Right ventricle myocardium superior (tissue), 1 donor: ENCODE measurements around the gene NRXN3. TPM values are rescaled to one million over a fixed set of nuclear protein-coding genes. Genes with fewer than 3 reads are reported as not detected.

Source experiments
- ATAC-seq: fragments of 200-7000 bp; cut with Tn5 transposase; one replicate; pipeline ENCODE4 v1.9.1; 2020; ENCODE audit warnings: mild to moderate bottlenecking; ENCODE audit not compliant: poor library complexity
- DNase-seq: peaks from one replicate; pipeline ENCODE4 v3.0.0-alpha.2; 2020
- intact Hi-C: fragments of 100-400 bp; cut with DNase I; formaldehyde crosslinking; loops from one replicate; pipeline ENCODE4 v1.11.2; 2022
- total RNA-seq: library from RNA; stranded (reverse); fragmentation: NEBNext Ultra II Directional; extraction: Animal tissue kit (Norgen Biotek cat#: 25700); gene quantifications from one replicate; pipeline ENCODE4 v1.2.1, GENCODE V29; 2021
- donor health status: DM: no; HTN: yes; CAD: no; lungs with severe emphysema.

NRXN3 gene
- total RNA-seq, 1 donor from 2014 or later, result 1.3 TPM

DNA sequence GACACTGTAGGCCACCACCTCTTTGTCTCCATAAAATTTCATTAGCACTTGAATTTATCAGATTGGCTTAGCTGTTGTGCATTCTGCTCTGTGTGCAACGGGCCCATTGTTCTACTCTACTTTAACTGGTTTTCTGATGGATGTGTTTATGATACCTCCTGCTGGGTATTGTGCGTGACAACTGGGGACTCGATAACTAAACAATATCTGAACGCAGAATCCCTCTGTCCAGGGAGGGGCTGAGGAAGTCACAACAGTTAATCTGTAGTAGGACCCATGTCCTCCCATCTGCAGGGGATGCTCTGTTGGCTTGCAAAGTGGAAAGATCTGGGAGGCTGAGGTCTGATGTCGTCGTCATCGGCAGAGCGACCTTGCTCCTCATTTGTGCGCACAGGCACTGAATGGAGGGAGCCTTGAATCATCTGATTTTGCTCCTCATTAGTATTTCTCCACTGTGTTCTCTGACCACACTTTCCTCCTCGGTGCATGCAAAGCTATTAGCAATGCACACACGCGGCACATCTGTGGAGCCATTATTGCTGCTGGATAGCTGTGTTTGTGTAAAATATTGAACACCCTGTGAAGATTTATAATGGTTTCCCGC, 422.5 kb downstream of the NRXN3 start:
- ATAC-seq (no peak), DNase-seq (no peak)
- intact Hi-C loops, result no loop called here

DNA sequence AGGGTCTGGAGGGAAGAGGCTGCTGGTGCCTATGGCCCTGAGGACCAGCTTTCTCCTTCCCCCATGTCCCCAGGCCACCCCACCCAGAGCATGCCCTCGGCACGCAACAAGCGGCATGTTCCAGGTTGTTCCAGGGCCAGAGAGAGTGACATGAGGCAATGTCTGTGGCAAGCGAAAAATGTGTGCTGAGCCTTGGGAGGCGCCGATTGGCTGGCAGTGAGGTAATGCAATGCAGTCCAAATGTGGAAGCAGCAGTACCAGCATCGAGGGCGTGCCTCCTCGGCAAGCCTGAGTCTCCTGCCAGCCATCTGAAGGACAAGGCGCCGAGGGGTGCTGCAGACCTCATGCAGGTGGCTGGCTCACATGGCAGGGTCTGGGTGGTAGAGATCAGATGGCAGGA, 423.8 kb downstream of the NRXN3 start:
- intact Hi-C loops, result no loop called here
- no peak for ATAC-seq
- DNase-seq, result no peak

DNA sequence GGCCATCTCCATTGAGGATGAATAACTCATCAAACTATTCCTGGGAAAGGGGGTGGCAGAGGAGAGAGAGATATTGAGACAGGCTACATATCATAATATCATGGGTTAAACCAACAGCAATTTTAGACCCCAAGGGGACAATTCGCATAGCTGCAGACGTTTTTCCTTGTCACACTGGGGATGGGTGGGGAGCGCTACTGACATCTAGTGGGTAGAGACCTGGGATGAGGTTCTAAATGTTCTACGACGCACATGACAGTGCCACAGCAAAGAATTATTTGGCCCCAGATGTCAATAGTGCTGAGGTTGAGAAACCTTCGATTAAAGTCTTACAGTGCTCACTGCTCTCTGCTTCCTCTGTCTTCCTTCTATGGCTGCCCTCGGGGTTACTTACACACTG, 425.6 kb downstream of the NRXN3 start:
- no peak for ATAC-seq
- intact Hi-C loops, result no loop called here
- no peak for DNase-seq

DNA sequence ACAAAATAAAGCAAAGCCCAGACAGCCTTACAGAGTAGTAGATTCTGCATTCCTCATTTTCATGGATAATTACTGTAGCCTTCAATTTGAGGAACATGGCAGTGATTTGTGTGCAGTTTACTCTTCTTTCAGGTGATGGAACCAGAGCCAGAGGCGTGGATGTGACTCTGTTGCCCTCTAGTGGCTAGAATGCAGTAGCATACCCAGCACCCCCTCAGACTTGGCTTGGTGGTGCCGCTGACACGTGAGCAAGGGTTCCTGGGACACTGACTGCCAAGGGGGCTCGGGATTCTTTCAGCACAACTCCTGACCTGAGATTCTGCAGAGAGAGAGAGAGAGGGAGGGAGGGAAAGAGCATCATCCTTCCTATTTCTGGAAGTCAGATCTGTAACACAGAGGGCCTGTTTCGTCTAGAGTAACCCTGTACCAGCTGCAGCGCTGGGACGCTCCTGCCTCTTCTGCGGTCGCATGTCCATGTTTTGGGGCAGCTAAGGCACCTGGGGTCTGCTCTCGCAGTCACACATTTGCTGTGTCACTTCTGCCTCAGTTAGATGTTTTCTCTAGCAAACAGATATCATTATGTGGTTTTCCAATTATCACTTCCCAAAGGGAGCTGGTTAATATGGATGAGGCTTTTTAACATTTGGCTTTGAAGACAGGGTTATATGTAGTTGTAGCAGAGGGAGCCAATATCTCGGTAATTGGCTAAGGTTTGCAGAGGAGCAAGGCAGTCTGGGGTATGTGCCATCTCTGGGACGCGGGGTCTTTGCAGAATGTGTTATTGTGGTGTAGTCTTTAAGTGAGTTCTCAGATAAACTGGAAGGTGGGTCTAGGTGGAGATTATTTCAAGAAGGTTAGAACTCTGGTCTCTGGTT, 428.1 kb downstream of the NRXN3 start:
- peak; percentile 88 for ATAC-seq
- intact Hi-C loops, result no loop called here

DNA sequence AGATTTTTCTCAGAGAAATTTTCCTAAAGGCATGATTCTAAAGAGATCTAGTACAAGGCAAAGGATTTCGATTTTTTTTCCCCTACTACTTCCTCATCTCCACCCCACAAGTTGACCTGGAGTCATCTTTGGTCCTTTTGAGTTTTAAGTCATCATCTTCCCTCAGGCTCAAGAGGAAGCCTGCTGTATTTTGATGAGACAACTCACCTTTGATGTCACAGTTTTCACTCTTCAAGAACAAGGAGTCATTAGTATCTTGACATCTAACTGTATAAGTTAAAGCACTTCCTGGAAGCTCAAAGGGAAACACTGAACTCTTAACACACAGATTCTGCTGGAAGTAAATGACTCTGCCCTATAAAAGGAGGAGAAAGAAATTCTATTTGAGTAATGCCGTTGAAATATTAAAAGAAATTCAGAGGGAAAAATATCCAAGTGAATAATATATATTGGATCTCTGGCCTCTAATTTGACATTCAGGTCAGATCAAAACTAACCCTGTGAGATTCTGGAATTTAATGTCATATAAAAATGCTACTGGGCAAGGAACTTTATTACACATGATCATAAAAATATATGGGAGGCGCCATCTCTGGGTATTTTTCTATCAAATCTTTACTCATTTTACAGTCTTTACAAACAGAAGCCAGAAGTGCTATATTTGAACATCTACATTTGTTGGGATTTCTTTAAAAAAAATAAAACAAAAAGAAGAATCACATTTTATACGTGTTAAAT, 435.0 kb downstream of the NRXN3 start:
- ATAC-seq, result no peak
- no peak for DNase-seq
- intact Hi-C loops, result no loop called here

More for the DNA sequence above, 428.1 kb downstream of the NRXN3 start:
- DNase-seq, result no peak

DNA sequence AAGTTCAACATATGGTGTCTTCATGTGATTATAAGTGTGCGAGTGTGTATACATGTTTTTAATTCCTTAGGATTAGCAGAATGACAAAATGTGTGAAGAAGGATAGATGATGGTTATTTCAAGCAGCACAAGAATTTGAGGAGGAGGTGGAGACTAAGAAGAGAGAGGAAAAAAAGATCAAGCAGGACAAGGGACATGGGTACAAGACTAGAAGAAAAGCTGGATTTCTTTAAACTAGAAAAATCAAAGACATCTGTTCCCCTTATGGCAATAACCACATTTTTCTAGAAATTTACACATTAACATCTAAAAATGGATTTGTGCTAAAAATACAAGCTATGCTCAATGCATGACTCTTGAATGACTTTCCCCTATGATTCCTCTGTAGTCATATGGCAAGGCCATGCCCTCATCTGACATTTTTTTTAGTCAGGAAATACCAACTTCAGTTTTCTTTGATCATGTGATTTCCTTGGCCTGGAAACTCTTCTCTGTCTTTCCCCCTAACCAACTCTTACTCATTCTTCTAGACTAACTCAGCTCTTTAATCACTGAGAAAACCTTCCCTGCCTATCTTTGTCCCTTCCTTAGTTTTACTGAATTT, 435.8 kb downstream of the NRXN3 start:
- ATAC-seq (no peak), DNase-seq (no peak)
- intact Hi-C loops, result no loop called here

DNA sequence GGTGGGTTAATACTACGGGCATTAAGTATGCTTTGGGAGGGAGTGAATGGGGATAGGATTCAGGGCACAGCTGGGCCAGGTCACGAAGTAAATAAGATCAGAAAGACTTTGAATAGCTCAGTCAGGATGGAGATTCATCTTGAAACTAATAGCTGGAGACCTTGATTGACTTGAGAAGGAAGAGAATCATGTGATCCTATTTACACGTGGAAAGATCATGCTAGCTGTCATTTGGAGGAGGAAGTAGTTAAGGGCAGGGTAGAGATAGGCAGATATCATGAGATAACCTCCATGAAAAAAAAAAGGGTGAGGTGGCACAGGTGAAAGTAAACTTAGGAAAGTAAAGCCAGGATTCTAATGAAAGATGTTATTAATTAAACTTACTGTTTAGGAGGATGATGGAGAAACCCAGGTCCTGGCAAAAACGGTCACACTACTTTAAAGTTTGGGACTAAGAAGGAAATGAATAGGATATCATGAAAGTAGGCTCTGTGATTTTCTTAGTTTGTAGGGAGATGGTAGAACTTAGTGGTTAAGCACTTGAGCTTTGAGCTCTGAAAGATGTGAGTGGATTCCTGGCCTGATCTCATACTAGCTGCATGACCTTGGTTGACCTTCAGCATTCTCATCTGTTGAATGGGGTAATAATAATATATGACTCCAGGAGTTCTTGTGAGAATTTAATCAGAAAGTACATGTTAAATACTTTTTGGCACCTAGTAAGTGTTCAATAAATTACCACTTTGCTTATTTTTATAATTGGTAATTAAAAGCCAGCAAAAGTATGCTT, 439.0 kb downstream of the NRXN3 start:
- ATAC-seq, result no peak
- DNase-seq, result no peak
- intact Hi-C loops, result no loop called here

DNA sequence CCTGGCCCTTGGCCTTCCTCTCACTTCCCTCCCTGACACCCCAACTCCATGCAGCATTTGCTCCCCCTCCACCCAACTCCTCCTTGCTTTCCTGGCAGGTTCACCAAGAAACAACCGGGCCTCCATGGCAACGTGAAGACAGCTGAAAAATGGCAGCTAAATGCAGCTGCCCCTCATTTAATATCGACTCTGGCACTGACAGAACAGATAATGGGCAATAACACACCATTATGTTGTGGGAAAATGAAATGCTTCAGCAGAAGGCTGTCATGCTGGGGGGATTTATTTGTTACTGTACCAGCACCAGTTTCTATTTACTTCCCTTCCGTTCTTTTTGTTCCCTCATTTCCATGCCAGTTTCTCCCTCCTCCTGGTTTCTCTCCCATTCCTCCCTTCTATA, 440.8 kb downstream of the NRXN3 start:
- intact Hi-C loops, result no loop called here
- no peak for ATAC-seq
- DNase-seq, result no peak

DNA sequence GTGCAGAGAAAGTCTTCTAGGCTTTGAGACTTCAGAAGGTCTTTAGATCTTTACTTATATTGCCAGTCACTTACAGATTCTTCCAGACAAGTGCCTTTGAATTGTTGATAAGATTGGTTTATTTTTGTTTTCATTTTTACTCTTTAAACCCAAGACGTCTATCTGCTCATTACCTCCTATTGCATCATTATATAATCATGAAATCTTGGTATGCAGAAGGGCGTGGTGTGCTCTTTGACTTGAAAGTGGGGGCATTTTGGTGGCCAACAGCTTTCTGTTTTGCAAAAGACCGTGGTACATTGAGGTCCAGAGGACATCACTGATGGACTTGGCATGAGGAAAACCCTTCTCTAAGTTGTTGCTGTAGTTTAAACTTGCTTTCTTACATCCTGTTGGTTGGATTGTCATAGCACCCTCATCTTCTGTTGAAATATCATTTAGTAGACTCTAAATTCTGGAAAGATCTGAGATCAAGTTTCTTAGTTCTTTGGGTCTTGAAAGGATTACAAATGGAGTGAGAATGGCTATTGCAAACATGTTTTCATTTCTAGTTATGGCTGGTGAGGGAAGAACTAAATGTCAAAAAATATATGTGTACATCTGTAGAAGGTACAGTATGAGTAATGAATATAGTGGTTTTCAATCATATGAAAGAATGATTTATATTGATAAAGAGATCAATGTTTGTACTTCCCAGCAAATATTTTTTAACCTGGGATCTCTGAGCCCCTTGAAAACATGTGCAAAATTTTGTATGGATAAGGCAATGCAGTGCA, 441.8 kb downstream of the NRXN3 start:
- no peak for ATAC-seq
- intact Hi-C loops, result no loop called here
- DNase-seq, result no peak

DNA sequence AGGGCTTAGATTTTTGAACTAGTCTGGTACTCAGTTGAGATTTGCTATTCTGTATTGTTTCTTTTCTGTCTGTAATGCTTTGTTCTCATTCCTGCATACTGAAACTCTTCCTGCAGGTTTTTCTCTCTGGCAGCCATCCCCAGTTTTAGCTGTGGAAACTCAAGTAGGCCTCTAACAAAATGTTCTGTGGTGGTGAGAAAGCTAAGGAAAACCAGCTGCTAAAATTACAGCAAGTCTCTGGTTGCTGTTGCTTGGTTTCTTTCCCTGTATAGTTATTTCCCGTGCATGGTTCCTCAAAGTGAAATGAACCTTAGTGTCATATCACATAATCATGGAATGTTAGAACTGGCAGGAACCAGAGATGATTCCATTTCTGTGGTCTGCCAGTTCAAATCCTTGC, 442.5 kb downstream of the NRXN3 start:
- DNase-seq (no peak), ATAC-seq (no peak)
- intact Hi-C loops, result no loop called here

DNA sequence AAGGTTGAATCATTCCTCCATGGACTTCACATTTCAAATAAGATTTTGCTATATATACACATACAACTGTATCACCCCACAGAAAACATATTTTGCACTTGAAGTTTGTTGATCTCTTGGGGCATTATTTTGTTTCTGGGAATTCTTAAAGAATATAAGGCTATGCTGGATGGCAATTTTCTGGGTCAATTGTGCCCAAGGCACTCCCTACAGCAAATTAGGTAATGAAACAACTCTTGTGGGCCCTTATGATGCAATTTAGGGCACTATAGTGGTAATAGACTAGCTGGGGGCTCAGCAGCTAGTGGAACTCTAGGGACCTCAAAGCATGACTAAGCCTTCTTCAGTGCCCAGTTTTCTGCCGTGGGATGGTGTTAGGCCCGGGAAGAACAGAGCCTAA, 444.4 kb downstream of the NRXN3 start:
- intact Hi-C loops, result no loop called here
- ATAC-seq (no peak), DNase-seq (no peak)

DNA sequence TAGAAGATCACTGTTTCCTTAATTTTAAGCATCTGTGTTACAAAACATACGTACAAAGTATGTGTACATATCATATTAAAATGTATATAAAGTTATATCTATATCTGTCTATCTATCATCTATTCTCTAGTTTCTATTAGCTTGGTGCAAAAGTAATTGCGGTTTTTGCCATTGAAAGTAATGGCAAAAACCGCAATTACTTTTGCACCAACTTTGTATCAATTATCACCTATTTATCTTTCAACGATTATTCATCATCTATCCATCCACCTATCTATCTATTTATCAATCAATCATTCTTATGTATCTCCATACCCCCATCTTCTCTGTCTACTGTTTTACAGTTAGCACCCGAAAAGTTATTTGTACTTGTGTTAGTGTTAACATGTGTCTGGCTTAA, 447.6 kb downstream of the NRXN3 start:
- no peak for ATAC-seq
- DNase-seq, result no peak
- intact Hi-C loops, result no loop called here

DNA sequence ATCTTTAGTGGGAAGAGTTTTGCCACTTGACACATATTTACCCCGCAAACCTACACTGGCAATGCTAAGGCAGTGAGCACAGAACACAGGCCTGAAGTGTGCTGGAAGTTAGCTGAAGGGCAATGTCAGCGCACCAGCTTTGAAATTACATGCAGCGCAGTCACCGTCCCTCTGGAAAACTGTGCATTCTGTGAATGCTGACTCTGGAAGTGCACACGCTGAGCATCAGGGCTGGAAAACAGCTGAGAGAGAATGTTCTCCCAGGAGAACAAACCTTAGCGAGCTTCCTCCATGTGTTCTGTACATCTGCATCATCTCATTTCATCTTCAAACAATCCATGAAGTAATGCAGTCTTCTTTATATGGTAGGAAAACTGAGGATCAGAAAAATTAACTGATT, 448.2 kb downstream of the NRXN3 start:
- intact Hi-C loops, result no loop called here
- ATAC-seq, result no peak

DNA sequence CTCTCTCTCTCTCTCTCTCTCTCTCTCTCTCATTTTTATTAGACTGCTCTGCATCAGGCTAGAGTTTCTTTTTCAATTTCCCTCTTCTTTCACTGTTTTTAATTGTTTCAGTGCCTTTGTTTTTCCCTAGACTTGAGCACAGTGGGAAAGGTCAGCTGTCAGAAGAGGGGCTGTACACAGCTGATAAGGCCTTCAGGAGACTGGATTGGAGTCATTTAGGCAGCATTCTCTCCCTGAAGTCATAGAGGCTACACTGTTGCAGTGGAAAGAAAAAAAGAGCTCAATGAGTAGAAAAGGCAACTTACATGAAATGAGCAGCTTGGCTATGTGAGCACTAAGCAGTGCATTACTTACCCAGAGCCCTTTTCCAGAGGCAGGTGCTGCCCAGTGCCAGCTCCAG, 456.9 kb downstream of the NRXN3 start:
- DNase-seq (no peak), ATAC-seq (no peak)
- intact Hi-C loops, result no loop called here

More for the DNA sequence above, 448.2 kb downstream of the NRXN3 start:
- DNase-seq, result no peak

DNA sequence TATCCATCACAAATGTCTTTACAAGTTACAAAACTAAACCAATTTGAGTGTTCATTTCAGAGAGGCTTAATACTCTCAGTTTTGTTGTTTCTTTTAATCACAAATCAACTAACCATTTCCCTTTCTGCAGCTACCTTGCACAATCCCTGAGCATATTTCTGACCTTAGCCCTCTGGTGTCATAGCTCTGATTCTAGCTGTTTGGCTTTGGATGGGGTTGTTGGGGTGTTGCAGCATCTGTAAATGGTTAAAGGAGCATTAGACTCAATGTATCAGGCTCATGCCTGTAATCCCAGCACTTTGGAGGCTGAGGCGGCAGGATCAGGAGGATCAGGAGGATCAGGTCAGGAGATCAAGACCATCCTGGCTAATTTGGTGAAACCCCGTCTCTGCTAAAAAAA, 461.4 kb downstream of the NRXN3 start:
- intact Hi-C loops, result no loop called here
- ATAC-seq (no peak), DNase-seq (no peak)

DNA sequence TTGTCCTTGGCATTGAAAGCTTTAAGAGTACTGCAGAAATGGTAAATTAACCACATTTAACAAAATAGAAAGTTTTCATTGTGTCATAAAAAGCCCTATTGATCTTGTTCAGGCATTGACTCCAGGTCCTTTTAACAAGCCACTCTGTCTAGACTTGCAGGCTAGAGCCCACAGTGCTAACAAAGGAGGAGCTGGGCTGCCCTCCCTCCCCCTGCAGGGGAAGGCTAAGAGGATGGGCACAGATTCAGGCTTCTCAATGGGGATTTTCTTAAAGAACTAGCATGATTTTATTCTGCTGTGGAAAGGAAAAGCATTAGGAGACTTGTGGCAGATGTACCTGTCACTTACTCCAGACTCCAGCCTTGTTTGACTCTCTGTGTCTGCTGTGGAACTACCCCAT, 463.6 kb downstream of the NRXN3 start:
- intact Hi-C loops, result no loop called here

DNA sequence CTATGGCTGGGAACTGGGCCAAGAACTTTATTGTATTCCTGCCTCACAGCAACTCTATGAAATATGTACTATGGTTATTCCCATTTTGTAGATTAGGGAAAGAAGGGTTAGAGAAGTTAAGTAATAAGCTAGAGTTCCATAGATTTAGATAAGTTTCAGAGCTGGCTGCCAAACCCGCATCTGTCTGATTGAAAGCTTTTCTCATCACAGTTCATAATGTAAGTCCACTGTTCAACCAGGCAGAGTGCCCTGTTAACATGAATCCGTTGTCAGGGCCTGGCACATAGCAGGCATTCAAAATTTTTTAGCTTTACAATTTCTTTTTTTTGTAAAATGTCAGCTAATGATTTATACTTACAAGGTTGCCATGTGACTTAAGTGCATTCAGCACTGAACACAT, 467.3 kb downstream of the NRXN3 start:
- intact Hi-C loops, result no loop called here
- ATAC-seq, result no peak
- no peak for DNase-seq

More for the DNA sequence above, 463.6 kb downstream of the NRXN3 start:
- DNase-seq, result no peak
- ATAC-seq, result no peak

DNA sequence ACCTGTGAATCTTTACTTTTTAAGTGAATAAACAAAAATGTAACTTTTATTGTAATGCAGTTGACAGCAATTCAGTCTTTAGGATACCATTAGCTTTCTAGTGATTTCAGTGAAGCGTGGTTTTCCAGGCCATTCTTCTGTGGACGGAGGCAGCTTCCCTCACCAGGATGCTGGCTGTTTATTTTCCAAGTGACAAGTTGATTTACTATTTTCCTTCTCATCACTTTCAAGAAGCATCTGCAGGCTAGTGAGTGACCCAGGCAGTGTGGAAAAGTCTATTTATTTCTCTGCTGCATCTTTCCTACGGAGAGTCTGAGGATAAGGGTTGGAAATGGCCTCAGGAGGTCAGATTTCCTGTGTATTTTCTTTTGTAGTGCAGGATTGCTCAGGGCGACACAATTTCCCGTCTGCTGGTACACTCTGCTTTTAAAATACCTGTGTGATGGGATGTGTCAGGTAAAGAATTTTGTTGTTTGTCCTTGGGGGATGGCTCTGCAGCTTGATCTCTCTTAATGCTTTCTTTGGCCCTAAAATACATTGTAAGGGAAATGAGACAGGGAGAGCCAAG, 467.8 kb downstream of the NRXN3 start:
- intact Hi-C loops, result no loop called here
- DNase-seq (no peak), ATAC-seq (no peak)
